IMR-90 (cell line): ENCODE measurements around the gene DAB1. TPM values are rescaled to one million over a fixed set of nuclear protein-coding genes. Genes with fewer than 3 reads are reported as not detected.

Experiments used
- ATAC-seq: fragments of 200-7000 bp; cut with Tn5 transposase; 2 replicates; pipeline ENCODE4 v1.9.1; 2020; ENCODE audit warnings: low read depth, mild to moderate bottlenecking, moderate library complexity
- BruUV-seq: library from RNA; stranded (reverse); fragments of 400-500 nt; replicated peaks from 2 replicates; lab custom pipeline; 2021; lab: Mats Ljungman, UMichigan
- CTCF ChIA-PET: fragments of 300-600 bp; formaldehyde crosslinking; extraction: SDS; loops from one replicate; lab custom pipeline; 2021; ENCODE audit warnings: antibody characterized with exemption; lab: Yijun Ruan, JAX
- POLR2A ChIA-PET: fragments of 300-600 bp; sonication (Branson Sonifier 250); formaldehyde crosslinking; loops from one replicate; lab custom pipeline; 2022; ENCODE audit warnings: antibody characterized with exemption; ENCODE audit not compliant: unreplicated experiment; lab: Charles Lee
- DNase-seq: peaks from one replicate; pipeline ENCODE4 v3.0.0; 2013
- H2AFZ ChIP-seq: replicated peaks from 2 replicates; pipeline ENCODE3; 2013; ENCODE audit warnings: low read length, mild to moderate bottlenecking; ENCODE audit not compliant: poor library complexity
- H2AK5ac ChIP-seq: 2 replicates; pipeline ENCODE4 v1.6.1; 2013; ENCODE audit warnings: low read depth, low read length, inconsistent platforms
- H2AK9ac ChIP-seq: replicated peaks from 2 replicates; pipeline ENCODE3; 2013; ENCODE audit warnings: mild to moderate bottlenecking, low read depth, low read length, moderate library complexity; ENCODE audit not compliant: poor library complexity
- H2BK120ac ChIP-seq: 2 replicates; pipeline ENCODE4 v1.6.1; 2013; ENCODE audit warnings: low read depth, low read length, inconsistent platforms
- H2BK15ac ChIP-seq: 3 replicates; pipeline ENCODE4 v1.6.1; 2013; ENCODE audit warnings: low read depth, low read length, inconsistent platforms
- H2BK20ac ChIP-seq: 2 replicates; pipeline ENCODE4 v1.6.1; 2013; ENCODE audit warnings: low read depth, mild to moderate bottlenecking, inconsistent platforms, low read length, moderate library complexity
- H2BK5ac ChIP-seq: 2 replicates; pipeline ENCODE4 v1.6.1; 2013; ENCODE audit warnings: mild to moderate bottlenecking, low read depth, low read length, inconsistent platforms; ENCODE audit not compliant: poor library complexity, severe bottlenecking
- H3K14ac ChIP-seq: replicated peaks from 2 replicates; pipeline ENCODE4 v1.6.1; 2013; ENCODE audit warnings: low read depth, low read length, inconsistent platforms
- H3K18ac ChIP-seq: 2 replicates; pipeline ENCODE4 v1.6.1; 2013; ENCODE audit warnings: low read depth, low read length, control low read depth
- H3K23ac ChIP-seq: 2 replicates; pipeline ENCODE4 v1.6.1; 2013; ENCODE audit warnings: low read depth, low read length, inconsistent platforms
- H3K27ac ChIP-seq: 2 replicates; pipeline ENCODE4 v1.5.1; 2013; ENCODE audit warnings: mild to moderate bottlenecking, control low read depth, low read length; ENCODE audit not compliant: insufficient read depth
- H3K27me3 ChIP-seq: 2 replicates; pipeline ENCODE4 v1.6.1; 2013; ENCODE audit warnings: low read length; ENCODE audit not compliant: control insufficient read depth, insufficient read depth
- H3K36me3 ChIP-seq: 2 replicates; pipeline ENCODE4 v1.6.1; 2013; ENCODE audit warnings: low read length, mixed read lengths; ENCODE audit not compliant: control insufficient read depth, insufficient read depth
- H3K4ac ChIP-seq: 2 replicates; pipeline ENCODE4 v1.6.1; 2013; ENCODE audit warnings: low read depth, low read length, inconsistent platforms
- H3K4me1 ChIP-seq: 2 replicates; pipeline ENCODE4 v1.6.1; 2013; ENCODE audit warnings: low read length, mixed read lengths; ENCODE audit not compliant: control insufficient read depth, insufficient read depth
- H3K4me2 ChIP-seq: 2 replicates; pipeline ENCODE4 v1.6.1; 2013; ENCODE audit warnings: low read depth, mild to moderate bottlenecking, control low read depth, low read length, moderate library complexity
- H3K4me3 ChIP-seq: 2 replicates; pipeline ENCODE4 v1.5.1; 2013; ENCODE audit warnings: low read depth, mild to moderate bottlenecking, control low read depth, low read length, moderate library complexity; ENCODE audit not compliant: insufficient read depth
- H3K56ac ChIP-seq: 2 replicates; pipeline ENCODE4 v1.6.1; 2013; ENCODE audit warnings: low read length, inconsistent platforms; ENCODE audit not compliant: insufficient read depth; ENCODE audit errors: extremely low read depth
- H3K79me1 ChIP-seq, 2 experiments: 2 replicates each; pipeline ENCODE4 v1.6.1; 2013; ENCODE audit warnings: low read length in 2 of 2, inconsistent platforms in 1 of 2, low read depth in 1 of 2
- H3K9ac ChIP-seq: 2 replicates; pipeline ENCODE4 v1.6.1; 2013; ENCODE audit warnings: low read depth, low read length, control low read depth
- H3K9me1 ChIP-seq: 2 replicates; pipeline ENCODE4 v1.6.1; 2013; ENCODE audit warnings: low read length, inconsistent platforms; ENCODE audit not compliant: insufficient read depth
- H3K9me3 ChIP-seq: 2 replicates; pipeline ENCODE4 v1.6.1; 2013; ENCODE audit warnings: low read length; ENCODE audit not compliant: control insufficient read depth, insufficient read depth
- H4K20me1 ChIP-seq: 2 replicates; pipeline ENCODE4 v1.6.1; 2013; ENCODE audit warnings: low read length, inconsistent platforms; ENCODE audit not compliant: insufficient read depth
- H4K5ac ChIP-seq: 2 replicates; pipeline ENCODE4 v1.6.1; 2013; ENCODE audit warnings: mild to moderate bottlenecking, low read depth, low read length, control low read depth
- H4K8ac ChIP-seq, 2 experiments: 2 replicates each; pipeline ENCODE4 v1.6.1; 2013; ENCODE audit warnings: low read depth in 2 of 2, low read length in 2 of 2, control low read depth in 1 of 2, inconsistent platforms in 1 of 2
- H4K91ac ChIP-seq: 2 replicates; pipeline ENCODE4 v1.6.1; 2013; ENCODE audit warnings: low read depth, low read length, inconsistent platforms; ENCODE audit not compliant: insufficient read depth
- BHLHE40 ChIP-seq: fragments of 150-350 bp; IDR thresholded peaks from 2 replicates; pipeline ENCODE4 v1.6.1; 2016; ENCODE audit warnings: mild to moderate bottlenecking, low read depth, low read length
- CEBPB ChIP-seq: IDR thresholded peaks from 2 replicates; pipeline ENCODE4 v1.6.1; 2012; ENCODE audit warnings: low read depth, low read length, improper control_type of control experiment
- CTCF ChIP-seq: conservative IDR thresholded peaks from 2 replicates; pipeline ENCODE4 v1.5.1; 2012; ENCODE audit warnings: mild to moderate bottlenecking, low read depth, low read length, improper control_type of control experiment
- ELK1 ChIP-seq: fragments of 150-350 bp; IDR thresholded peaks from 2 replicates; pipeline ENCODE4 v1.6.1; 2016; ENCODE audit warnings: low read depth, mild to moderate bottlenecking, low read length, moderate library complexity, borderline replicate concordance
- FOS ChIP-seq: fragments of 150-350 bp; IDR thresholded peaks from 2 replicates; pipeline ENCODE4 v1.6.1; 2016; ENCODE audit warnings: low read depth, low read length
- MAFK ChIP-seq: IDR thresholded peaks from 2 replicates; pipeline ENCODE4 v1.6.1; 2012; ENCODE audit warnings: low read depth, low read length, improper control_type of control experiment
- MAZ ChIP-seq: IDR thresholded peaks from 2 replicates; pipeline ENCODE4 v1.6.1; 2012; ENCODE audit warnings: low read depth, mild to moderate bottlenecking, low read length, improper control_type of control experiment, moderate library complexity, borderline replicate concordance
- MXI1 ChIP-seq: IDR thresholded peaks from 2 replicates; pipeline ENCODE4 v1.6.1; 2012; ENCODE audit warnings: low read depth, mild to moderate bottlenecking, low read length, moderate library complexity, borderline replicate concordance
- NFE2L2 ChIP-seq: fragments of 150-350 bp; IDR thresholded peaks from 2 replicates; pipeline ENCODE4 v1.6.1; 2016; ENCODE audit warnings: low read depth, mild to moderate bottlenecking, low read length
- POLR2A ChIP-seq: IDR thresholded peaks from 2 replicates; pipeline ENCODE4 v1.6.1; 2012; ENCODE audit warnings: mild to moderate bottlenecking, low read depth, low read length
- RAD21 ChIP-seq: IDR thresholded peaks from 2 replicates; pipeline ENCODE4 v1.6.1; 2012; ENCODE audit warnings: low read length, improper control_type of control experiment
- RCOR1 ChIP-seq: IDR thresholded peaks from 2 replicates; pipeline ENCODE4 v1.6.1; 2012; ENCODE audit warnings: mild to moderate bottlenecking, low read length, improper control_type of control experiment; ENCODE audit not compliant: insufficient replicate concordance
- SMC3 ChIP-seq: fragments of 150-350 bp; IDR thresholded peaks from 2 replicates; pipeline ENCODE4 v1.6.1; 2016; ENCODE audit warnings: low read depth, mild to moderate bottlenecking, antibody characterized with exemption, low read length, moderate library complexity
- USF2 ChIP-seq: fragments of 150-350 bp; IDR thresholded peaks from 2 replicates; pipeline ENCODE4 v1.6.1; 2017; ENCODE audit warnings: mild to moderate bottlenecking, antibody characterized with exemption, low read length, low read depth
- WGBS, 2 experiments: methylation state at CpG; one replicate each; pipeline versions ENCODE4 v1.1.5 to v1.1.7; 2013; ENCODE audit warnings: missing lambda C conversion rate in 2 of 2; ENCODE audit not compliant: insufficient read length in 1 of 2; ENCODE audit errors: extremely low coverage in 2 of 2; 5-methylcytosine and 5-hydroxymethylcytosine counted together
- dilution Hi-C: fragments of 300-500 bp; cut with HindIII; formaldehyde crosslinking; loops from one replicate; pipeline ENCODE4 v1.14.3; 2018; ENCODE audit warnings: low sequenced_read_pairs; ENCODE audit not compliant: unreplicated experiment
- in situ Hi-C: fragments of 300-500 bp; cut with MboI; formaldehyde crosslinking; loops from 3 replicates; pipeline ENCODE4 v1.14.3; 2019; ENCODE audit warnings: low sequenced_read_pairs, inconsistent platforms, mixed read lengths
- intact Hi-C: fragments of 100-400 bp; cut with micrococcal nuclease; formaldehyde crosslinking; loops from 2 replicates; pipeline ENCODE4 v1.10.0; 2022
- polyA plus RNA-seq, 3 experiments: library from polyadenylated mRNA; depleted of rRNA; stranded (reverse); fragments of >200 nt; gene quantifications; 2 replicates each; pipeline ENCODE4 v1.2.3, GENCODE V29; 2012; ENCODE audit warnings: low replicate concordance in 1 of 3
- total RNA-seq: library from RNA; depleted of rRNA; stranded (reverse); fragments of >200 nt; gene quantifications from 2 replicates; pipeline ENCODE4 v1.2.3, GENCODE V29; 2012

Gene DAB1
- total and polyA plus RNA-seq, 2 of the 4 experiments (the other 2 are of a cell fraction): 0.18 to 0.41 TPM

- dilution Hi-C loops (no loop called here), intact Hi-C loops (loop anchor here (5.0 kb wide), 1 partner anchor 132 kb away; no protein-coding TSS in a partner anchor), in situ Hi-C loops (no loop called here)
- Histone ChIP-seq H2BK15ac (no peak overlapping the region), H3K79me1 (no peaks in the 10 kb centered on the region), H3K23ac (no peak overlapping the region), H2AFZ (no peak overlapping the region), H3K36me3 (no peaks in the 10 kb centered on the region), H3K27me3 (no peaks in the 10 kb centered on the region; the same call in 1 of the 2 replicates), H3K27ac (no peak overlapping the region), H2BK20ac (no peak overlapping the region), H3K18ac (no peak overlapping the region), H3K9me1 (no peaks in the 10 kb centered on the region), H2BK5ac (no peak overlapping the region), H4K91ac (no peak overlapping the region), H3K4me3 (no peak overlapping the region), H2AK5ac (no peak overlapping the region), H3K56ac (no peak overlapping the region), H4K8ac (no peak overlapping the region), H3K14ac (no peak overlapping the region), H2BK120ac (no peak overlapping the region), H3K4me1 (no peaks in the 10 kb centered on the region; the same call in 1 of the 2 replicates), H2AK9ac (no peak overlapping the region), H4K5ac (no peak overlapping the region), H3K4ac (no peak overlapping the region), H3K9ac (no peak overlapping the region), H3K4me2 (no peak overlapping the region), H3K9me3 (no peaks in the 10 kb centered on the region), H4K20me1 (no peaks in the 10 kb centered on the region)
- no peak for DNase-seq
- no peak for TF ChIP-seq MXI1
- TF ChIP-seq MAZ: no peak
- TF ChIP-seq RAD21: no peak
- no peak for TF ChIP-seq CEBPB
- TF ChIP-seq ELK1: no peak
- TF ChIP-seq BHLHE40: no peak
- no peak for TF ChIP-seq CTCF
- no peak for TF ChIP-seq RCOR1
- TF ChIP-seq USF2: no peak
- no peak for TF ChIP-seq MAFK
- TF ChIP-seq SMC3: no peak
- TF ChIP-seq POLR2A: no peak
- TF ChIP-seq NFE2L2: no peak
- no peak for TF ChIP-seq FOS
- ATAC-seq: no peak
- BruUV-seq: no TSS peak
- POLR2A ChIA-PET: no interaction called here
- 87% methylated on average over 5 of the region's 9 CpGs; no CpG with 5 or more reads in 1 of the 2 experiments for WGBS, 2 experiments
- CTCF ChIA-PET: interaction anchor here (0.6 kb wide), 1 partner anchor 334 kb away, joined by 4 read pairs; no protein-coding TSS in a partner anchor
Observed at GRCh38 chr1:56964349-56965017, 459.4 kb downstream of the DAB1 start.
